HG02840 (cell line): ENCODE results near the gene NQO1.
A peak's percentile ranks its signal among the peaks of the same experiment; 100 is the strongest.
"Not testable (repeated sequence)": the region's sequence is repeated elsewhere in the genome, so short reads cannot be mapped to it uniquely, and the experiment has no call there.

ENCODE experiments used
- ATAC-seq: cut with Tn5 transposase; IDR thresholded peaks from one replicate; pipeline ENCODE4 v1.9.1; 2021; ENCODE audit warnings: mild to moderate bottlenecking, moderate library complexity, moderate number of reproducible peaks; ENCODE audit not compliant: unreplicated experiment, low FRiP score

The NQO1 gene

GRCh38 chr16:69726313-69727060, at the start of gene NQO1:
Gene NQO1, minus strand, starts transcription at chr16:69726560. Its CDS starts 121 bp downstream, at chr16:69726439.
- ATAC-seq, result peak; percentile 98

- no peak for ATAC-seq
Observed at GRCh38 chr16:69775563-69775962, 49.2 kb upstream of the NQO1 start.

GRCh38 chr16:69773260-69773947, 47.0 kb upstream of the NQO1 start:
- ATAC-seq, result no peak

GRCh38 chr16:69771651-69771967, 45.2 kb upstream of the NQO1 start:
- no peak for ATAC-seq

- no peak for ATAC-seq
Observed at GRCh38 chr16:69769404-69769803, 43.0 kb upstream of the NQO1 start.

GRCh38 chr16:69768666-69769065, 42.3 kb upstream of the NQO1 start:
- no peak for ATAC-seq

- no peak for ATAC-seq
Observed at GRCh38 chr16:69767459-69768229, 41.3 kb upstream of the NQO1 start.

- ATAC-seq, result no peak
Observed at GRCh38 chr16:69763599-69763942, 37.2 kb upstream of the NQO1 start.

- ATAC-seq, result peak; percentile 8
Observed at GRCh38 chr16:69762814-69763598, 36.6 kb upstream of the NQO1 start.

GRCh38 chr16:69761983-69762813, 35.8 kb upstream of the NQO1 start, which contains the start of gene WWP2:
Gene WWP2, plus strand, starts transcription at chr16:69762332. Its CDS starts 24,679 bp downstream, at chr16:69787011.
- ATAC-seq, result peak; percentile 73

- ATAC-seq, result not testable (repeated sequence)
Observed at GRCh38 chr16:69757375-69757774, 31.0 kb upstream of the NQO1 start.

- ATAC-seq, result no peak
Observed at GRCh38 chr16:69756705-69757104, 30.3 kb upstream of the NQO1 start.

GRCh38 chr16:69754469-69755310, 28.3 kb upstream of the NQO1 start, which contains the start of gene NOB1:
Gene NOB1, minus strand, starts transcription at chr16:69754926. Its CDS starts 16 bp downstream, at chr16:69754910.
- ATAC-seq, result peak; percentile 95

GRCh38 chr16:69754143-69754468, 27.7 kb upstream of the NQO1 start:
- no peak for ATAC-seq

- ATAC-seq, result no peak
Observed at GRCh38 chr16:69748694-69749345, 22.5 kb upstream of the NQO1 start.

- ATAC-seq, result no peak
Observed at GRCh38 chr16:69747115-69747514, 20.8 kb upstream of the NQO1 start.

- ATAC-seq, result no peak
Observed at GRCh38 chr16:69745959-69746358, 19.6 kb upstream of the NQO1 start.

- ATAC-seq, result no peak
Observed at GRCh38 chr16:69745232-69745612, 18.9 kb upstream of the NQO1 start.
